Erythroblast (primary cell): ENCODE measurements around the gene ATOH7.

Experiments
- GATA1 ChIP-seq: IDR thresholded peaks from 2 replicates; pipeline ENCODE4 v1.6.1; 2011; ENCODE audit warnings: low read depth, mild to moderate bottlenecking, control low read depth, low read length, moderate library complexity
- POLR2A ChIP-seq: IDR thresholded peaks from 2 replicates; pipeline ENCODE4 v1.6.1; 2011; ENCODE audit warnings: mild to moderate bottlenecking, low read length

DNA sequence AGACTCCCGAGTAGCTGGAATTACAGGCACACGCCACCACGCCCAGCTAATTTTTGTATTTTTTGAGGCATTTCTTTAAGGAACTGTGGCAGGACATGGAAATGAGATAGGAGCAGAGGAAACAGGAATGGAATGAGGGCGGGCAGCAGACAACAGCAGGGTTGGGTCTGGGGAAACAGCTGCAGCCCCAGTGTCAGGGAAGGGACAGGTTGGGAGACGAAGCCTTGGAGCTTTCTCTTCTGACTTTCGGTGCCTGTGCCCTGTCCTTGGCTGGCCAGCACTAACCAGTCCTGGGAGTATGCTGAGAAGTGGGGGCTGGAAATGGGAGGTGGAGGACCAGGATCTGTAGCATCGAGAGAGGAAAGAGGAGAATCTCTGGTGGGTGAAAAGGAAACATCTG lies 47.4 kb downstream of the ATOH7 start:
- TF ChIP-seq POLR2A (no peak), GATA1 (no peak)
